ENCODE data around the gene EIF4G3. TPM values are rescaled to one million over a fixed set of nuclear protein-coding genes. Genes with fewer than 3 reads are reported as not detected.

EIF4G3 gene
- total and polyA plus RNA-seq, 9 of the 15 experiments (the other 6 are each of a cell fraction or from before 2014, with no cell fraction given), result 6.7 to 40.5 (median 32.1) TPM

GRCh38 chr1:21117597-21118001 lies 59.1 kb downstream of the EIF4G3 start (continued):
- TF ChIP-seq ARID3A (IDR thresholded peaks at IDR 0.05; ENCODE audit: borderline replicate concordance, low read depth, low read length) (0 out of 2 replicates have a peak, but pooled peaks have one; percentile 41), NFRKB (IDR thresholded peaks at IDR 0.05; ENCODE audit: low read depth) (no peak), SMARCA5 (IDR thresholded peaks at IDR 0.05) (no peak), TSC22D4 (tag; IDR thresholded peaks at IDR 0.05) (no peak), RBBP5 (IDR thresholded peaks at IDR 0.05; ENCODE audit: borderline replicate concordance, insufficient read depth, low read length, poor library complexity, severe bottlenecking) (peak; percentile 33), ZNF407 (IDR thresholded peaks at IDR 0.05; ENCODE audit: low read depth) (no peak), BDP1 (IDR thresholded peaks at IDR 0.05; ENCODE audit: insufficient read depth, insufficient read length) (no peak), ZNF592 (IDR thresholded peaks at IDR 0.05) (0 out of 2 replicates have a peak, but pooled peaks have one; percentile 33), ELK3 (CRISPR knock-in tag; IDR thresholded peaks at IDR 0.05) (no peak), ZC3H8 (IDR thresholded peaks at IDR 0.05) (no peak), HNRNPUL1 (IDR thresholded peaks at IDR 0.05; ENCODE audit: low read length) (no peak), HDAC3 (IDR thresholded peaks at IDR 0.05; ENCODE audit: borderline replicate concordance, partially characterized antibody) (no peak)

Data from K562 (cell line).